ENCODE measurements around the gene PRICKLE4.
"Not testable (repeated sequence)": the region's sequence is repeated elsewhere in the genome, so short reads cannot be mapped to it uniquely, and the experiment has no call there.

Gene PRICKLE4

DNA sequence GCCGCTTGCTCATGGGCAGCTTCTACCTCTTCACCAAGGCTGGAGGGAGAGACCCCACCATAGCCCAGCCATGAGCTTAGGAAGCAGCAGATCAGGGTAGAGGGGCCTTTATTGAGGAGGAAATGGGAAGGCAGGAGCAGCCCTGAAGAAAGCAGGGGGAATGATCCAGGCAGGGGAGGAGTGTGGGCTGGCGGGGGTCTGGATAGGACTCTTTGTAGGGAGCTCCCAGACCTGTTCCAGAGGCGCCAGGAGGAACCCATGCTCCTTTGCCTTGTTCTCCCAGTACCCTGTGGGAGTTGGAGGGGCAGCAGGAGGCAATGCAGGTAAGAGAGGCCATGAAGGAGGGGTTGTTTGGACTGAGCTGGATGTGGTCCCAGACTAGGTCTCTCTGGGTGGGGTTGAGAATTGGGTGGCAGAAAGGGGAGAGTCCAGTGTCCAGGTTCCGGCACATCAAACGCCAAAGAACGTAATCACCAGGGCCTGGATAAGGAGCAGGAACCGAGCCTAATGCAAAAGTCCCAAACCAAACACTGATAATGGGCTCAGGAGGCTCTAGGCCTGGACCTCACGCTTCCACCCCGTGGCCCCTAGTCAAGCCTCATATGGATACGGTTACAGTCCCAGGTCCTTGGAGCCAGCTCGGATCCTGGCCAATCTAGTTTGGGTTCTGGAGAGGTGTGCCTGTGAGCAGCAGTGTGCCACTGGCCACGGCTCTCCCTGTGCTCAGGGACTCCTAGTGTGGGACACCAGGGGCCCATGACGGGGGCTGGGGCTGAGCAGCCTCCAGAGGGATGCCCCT lies 21.3 kb upstream of the PRICKLE4 start:
- Mint-ChIP-seq H3K36me3 (ENCODE audit: low read depth) (no peaks in the 10 kb centered on the region), H3K4me1 (peaks cover 12% of the 10 kb centered on the region), H3K4me3 (no peak overlapping the region), H3K27me3 (ENCODE audit: low read depth) (peaks cover 14% of the 10 kb centered on the region), H3K27ac (no peak overlapping the region), H3K9me3 (no peaks in the 10 kb centered on the region)
- TF ChIP-seq, protein P1, sequence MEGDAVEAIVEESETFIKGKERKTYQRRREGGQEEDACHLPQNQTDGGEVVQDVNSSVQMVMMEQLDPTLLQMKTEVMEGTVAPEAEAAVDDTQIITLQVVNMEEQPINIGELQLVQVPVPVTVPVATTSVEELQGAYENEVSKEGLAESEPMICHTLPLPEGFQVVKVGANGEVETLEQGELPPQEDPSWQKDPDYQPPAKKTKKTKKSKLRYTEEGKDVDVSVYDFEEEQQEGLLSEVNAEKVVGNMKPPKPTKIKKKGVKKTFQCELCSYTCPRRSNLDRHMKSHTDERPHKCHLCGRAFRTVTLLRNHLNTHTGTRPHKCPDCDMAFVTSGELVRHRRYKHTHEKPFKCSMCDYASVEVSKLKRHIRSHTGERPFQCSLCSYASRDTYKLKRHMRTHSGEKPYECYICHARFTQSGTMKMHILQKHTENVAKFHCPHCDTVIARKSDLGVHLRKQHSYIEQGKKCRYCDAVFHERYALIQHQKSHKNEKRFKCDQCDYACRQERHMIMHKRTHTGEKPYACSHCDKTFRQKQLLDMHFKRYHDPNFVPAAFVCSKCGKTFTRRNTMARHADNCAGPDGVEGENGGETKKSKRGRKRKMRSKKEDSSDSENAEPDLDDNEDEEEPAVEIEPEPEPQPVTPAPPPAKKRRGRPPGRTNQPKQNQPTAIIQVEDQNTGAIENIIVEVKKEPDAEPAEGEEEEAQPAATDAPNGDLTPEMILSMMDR (IDR thresholded peaks at IDR 0.05; ENCODE audit: unreplicated experiment in 3 of 3), result no peak

DNA sequence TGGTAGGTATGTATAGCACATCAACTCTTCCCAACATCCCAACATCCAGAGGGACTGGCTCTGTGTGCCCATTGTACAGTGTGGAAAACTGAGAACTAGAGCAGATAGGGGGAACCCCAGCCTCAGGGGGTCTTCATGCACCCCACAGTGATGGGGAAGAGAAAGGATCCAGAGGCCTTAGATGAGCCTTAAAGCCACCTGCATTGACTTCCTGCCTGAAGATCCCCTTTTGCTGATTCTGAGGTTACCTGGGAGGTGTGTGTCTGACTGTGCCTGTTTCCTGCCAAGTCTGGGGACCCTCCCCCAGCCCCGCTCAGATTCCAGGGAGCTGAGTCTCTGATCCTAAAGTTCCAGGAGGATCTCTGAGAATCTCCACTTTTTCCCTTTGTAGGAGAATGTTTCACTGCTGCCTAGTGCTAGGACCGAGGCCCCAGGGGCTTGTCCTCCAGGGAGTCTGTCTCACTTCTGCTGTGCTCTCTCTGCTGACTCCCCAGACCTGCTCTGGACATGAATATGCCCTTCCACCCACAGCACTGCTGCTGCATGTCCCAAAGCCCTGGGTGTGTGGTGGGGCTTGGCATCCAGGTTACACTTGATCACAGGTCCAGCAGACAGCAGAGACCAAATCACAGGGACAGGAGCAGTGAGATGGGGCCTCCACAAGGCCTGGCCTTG lies 20.5 kb upstream of the PRICKLE4 start:
- TF ChIP-seq, protein P1 (IDR thresholded peaks at IDR 0.05; ENCODE audit: unreplicated experiment in 3 of 3), result no peak
- Mint-ChIP-seq H3K27ac (no peak overlapping the region), H3K4me1 (peaks cover 12% of the 10 kb centered on the region), H3K36me3 (ENCODE audit: low read depth) (no peaks in the 10 kb centered on the region), H3K27me3 (ENCODE audit: low read depth) (peaks cover 14% of the 10 kb centered on the region), H3K4me3 (no peak overlapping the region), H3K9me3 (no peaks in the 10 kb centered on the region)

DNA sequence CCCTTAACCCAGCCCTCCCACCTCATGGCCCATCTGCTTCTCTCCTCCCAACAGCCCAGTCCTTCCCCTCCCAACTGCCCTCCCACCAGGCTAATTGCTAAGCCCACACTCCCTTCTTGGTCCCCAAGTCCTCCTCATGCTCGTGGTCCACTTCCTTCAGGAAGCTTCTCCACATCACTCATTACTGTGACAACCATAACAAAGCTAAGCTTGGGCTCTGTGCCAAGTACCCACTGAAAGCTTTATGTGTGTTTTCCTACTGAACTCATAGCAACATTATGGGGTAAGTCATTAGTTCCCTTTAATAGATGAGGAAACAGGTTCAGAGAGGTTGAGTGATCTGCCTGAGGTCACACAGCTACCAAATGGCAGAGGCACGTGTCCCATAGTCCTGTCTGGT lies 17.1 kb upstream of the PRICKLE4 start:
- no peaks in the 10 kb centered on the region for H3K36me3 Mint-ChIP-seq (ENCODE audit: low read depth)
- no peak overlapping the region for H3K27ac Mint-ChIP-seq

DNA sequence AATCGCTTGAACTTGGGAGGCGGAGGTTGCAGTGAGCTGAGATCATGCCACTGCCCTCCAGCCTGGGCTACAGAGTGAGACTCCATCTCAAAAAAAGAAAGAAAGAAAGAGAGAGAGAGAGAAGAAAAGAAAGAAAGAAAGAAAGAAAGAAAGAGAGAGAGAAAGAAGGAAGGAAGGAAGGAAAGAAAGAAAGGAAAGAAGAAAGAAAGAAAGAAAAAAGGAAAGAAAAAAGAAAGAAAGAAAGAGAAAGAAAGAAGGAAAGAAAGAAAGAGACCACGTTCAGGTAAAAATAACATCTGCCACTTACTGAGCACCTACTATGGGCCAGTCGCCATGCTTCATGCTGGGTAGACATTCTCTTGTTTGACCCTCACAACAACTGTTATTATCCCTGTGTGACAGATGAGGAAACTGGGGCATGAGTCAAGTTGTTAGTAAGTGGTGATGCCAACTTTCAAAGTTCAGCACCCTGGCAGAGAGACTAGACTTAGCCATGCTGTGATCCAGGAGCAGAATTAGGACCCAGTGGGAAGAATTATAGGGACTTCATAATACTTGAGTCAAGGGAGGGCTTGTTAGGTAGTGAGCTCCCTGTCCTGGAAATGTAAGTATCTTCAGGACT lies 14.4 kb upstream of the PRICKLE4 start:
- H3K27ac Mint-ChIP-seq; H3K4me1 Mint-ChIP-seq; H3K9me3 Mint-ChIP-seq; H3K27me3 Mint-ChIP-seq (ENCODE audit: low read depth); H3K4me3 Mint-ChIP-seq: not testable (repeated sequence)
- H3K36me3 Mint-ChIP-seq (ENCODE audit: low read depth), result peaks cover 11% of the 10 kb centered on the region

More for the DNA sequence above, 17.1 kb upstream of the PRICKLE4 start:
- no peaks in the 10 kb centered on the region for H3K9me3 Mint-ChIP-seq
- peaks cover 8% of the 10 kb centered on the region for H3K27me3 Mint-ChIP-seq (ENCODE audit: low read depth)
- no peak overlapping the region for H3K4me3 Mint-ChIP-seq
- TF ChIP-seq, protein P1 (IDR thresholded peaks at IDR 0.05; ENCODE audit: unreplicated experiment in 3 of 3), result no peak
- H3K4me1 Mint-ChIP-seq, result peaks cover 11% of the 10 kb centered on the region

DNA sequence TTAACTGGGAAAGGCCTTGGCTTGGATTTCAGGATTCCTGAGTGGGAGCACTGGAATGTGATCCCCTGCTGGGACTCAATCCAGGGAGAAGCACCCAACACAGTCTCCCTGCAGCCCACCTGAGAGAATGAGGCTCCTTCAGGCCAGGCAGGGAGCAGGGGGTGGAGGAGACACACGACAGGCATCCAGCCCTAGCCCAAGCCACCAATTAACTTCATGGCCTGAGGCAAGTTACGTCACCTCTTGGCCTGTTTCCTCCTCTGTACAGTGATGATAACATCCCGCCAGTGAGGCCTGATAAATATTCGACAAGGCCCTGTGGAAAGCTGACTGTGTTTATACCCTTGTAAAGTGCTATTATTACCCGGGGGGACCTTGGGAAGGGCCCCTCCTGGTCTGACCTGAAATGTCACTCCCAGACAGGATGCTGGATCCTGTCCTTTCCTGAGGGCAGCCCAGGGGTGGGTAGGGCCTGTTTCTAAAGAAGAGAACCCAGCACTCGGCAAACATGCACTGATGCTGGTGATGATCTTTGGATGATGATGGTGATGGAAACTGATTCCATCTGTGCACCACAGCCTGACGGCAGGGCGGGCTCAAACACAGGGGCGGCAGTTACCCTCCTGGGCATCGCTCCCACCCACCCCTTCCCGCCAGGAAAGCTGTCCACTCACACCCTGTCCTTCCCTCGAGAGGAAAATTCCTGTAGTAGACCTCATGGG lies 13.3 kb upstream of the PRICKLE4 start:
- Mint-ChIP-seq H3K9me3 (no peaks in the 10 kb centered on the region), H3K4me3 (no peak overlapping the region), H3K27me3 (ENCODE audit: low read depth) (peaks cover 4% of the 10 kb centered on the region), H3K4me1 (peaks cover 6% of the 10 kb centered on the region), H3K36me3 (ENCODE audit: low read depth) (peaks cover 22% of the 10 kb centered on the region), H3K27ac (no peak overlapping the region)
- TF ChIP-seq, protein P1 (IDR thresholded peaks at IDR 0.05; ENCODE audit: unreplicated experiment in 3 of 3), result no peak

All from nephron (organoid).